ENCODE data around the gene HMCN1.

HMCN1 gene

GRCh38 chr1:185942961-185943360 lies 208.8 kb downstream of the HMCN1 start:
- no peak overlapping the region for H3K4me3 ChIP-seq (ENCODE audit: low read depth, low read length)
- TF ChIP-seq MAX (IDR thresholded peaks at IDR 0.05; ENCODE audit: low read depth, low read length) (no peak), CTCF (IDR thresholded peaks at IDR 0.05; ENCODE audit: low read depth, low read length) (no peak), MYC (IDR thresholded peaks at IDR 0.05; ENCODE audit: low read depth, low read length) (no peak), POLR2A (IDR thresholded peaks at IDR 0.05; ENCODE audit: extremely low read depth, insufficient read length) (no peak)
- no peak for DNase-seq (ENCODE audit: low read depth)

GRCh38 chr1:185956881-185957280 lies 222.7 kb downstream of the HMCN1 start:
- TF ChIP-seq CTCF (IDR thresholded peaks at IDR 0.05; ENCODE audit: low read depth, low read length): no peak
- no peak for TF ChIP-seq MYC (IDR thresholded peaks at IDR 0.05; ENCODE audit: low read depth, low read length)
- no peak for TF ChIP-seq POLR2A (IDR thresholded peaks at IDR 0.05; ENCODE audit: extremely low read depth, insufficient read length)
- no peak for TF ChIP-seq MAX (IDR thresholded peaks at IDR 0.05; ENCODE audit: low read depth, low read length)

GRCh38 chr1:185957441-185958363 lies 223.5 kb downstream of the HMCN1 start:
- TF ChIP-seq MAX (IDR thresholded peaks at IDR 0.05; ENCODE audit: low read depth, low read length) (no peak), POLR2A (IDR thresholded peaks at IDR 0.05; ENCODE audit: extremely low read depth, insufficient read length) (no peak), MYC (IDR thresholded peaks at IDR 0.05; ENCODE audit: low read depth, low read length) (no peak), CTCF (IDR thresholded peaks at IDR 0.05; ENCODE audit: low read depth, low read length) (no peak)
- no peak overlapping the region for H3K4me3 ChIP-seq (ENCODE audit: low read depth, low read length)
- no peak for DNase-seq (ENCODE audit: low read depth)

More at GRCh38 chr1:185956881-185957280, 222.7 kb downstream of the HMCN1 start:
- no peak for DNase-seq (ENCODE audit: low read depth)
- no peak overlapping the region for H3K4me3 ChIP-seq (ENCODE audit: low read depth, low read length)

GRCh38 chr1:185960422-185961321 lies 226.5 kb downstream of the HMCN1 start:
- TF ChIP-seq POLR2A (IDR thresholded peaks at IDR 0.05; ENCODE audit: extremely low read depth, insufficient read length) (no peak), MYC (IDR thresholded peaks at IDR 0.05; ENCODE audit: low read depth, low read length) (no peak), MAX (IDR thresholded peaks at IDR 0.05; ENCODE audit: low read depth, low read length) (no peak), CTCF (IDR thresholded peaks at IDR 0.05; ENCODE audit: low read depth, low read length) (no peak)
- no peak overlapping the region for H3K4me3 ChIP-seq (ENCODE audit: low read depth, low read length)
- DNase-seq (ENCODE audit: low read depth): no peak

- TF ChIP-seq MYC (IDR thresholded peaks at IDR 0.05; ENCODE audit: low read depth, low read length) (no peak), CTCF (IDR thresholded peaks at IDR 0.05; ENCODE audit: low read depth, low read length) (no peak), MAX (IDR thresholded peaks at IDR 0.05; ENCODE audit: low read depth, low read length) (no peak), POLR2A (IDR thresholded peaks at IDR 0.05; ENCODE audit: extremely low read depth, insufficient read length) (no peak)
- DNase-seq (ENCODE audit: low read depth): no peak
- no peak overlapping the region for H3K4me3 ChIP-seq (ENCODE audit: low read depth, low read length)
Measured at GRCh38 chr1:185961664-185962063, 227.5 kb downstream of the HMCN1 start.
